H9 (cell line): ENCODE data around the gene NANOS3. TPM values are rescaled to one million over a fixed set of nuclear protein-coding genes. Genes with fewer than 3 reads are reported as not detected.

Experiments
- DNase-seq: peaks from one replicate; pipeline ENCODE4 v3.0.0-alpha.2; 2017
- H2AFZ ChIP-seq: one replicate; pipeline ENCODE4 v1.6.1; 2013; ENCODE audit warnings: mild to moderate bottlenecking, low read length, control low read depth, moderate library complexity
- H2AK5ac ChIP-seq: 2 replicates; pipeline ENCODE4 v1.6.1; 2013; ENCODE audit warnings: low read length, control low read depth, mixed read lengths; ENCODE audit not compliant: insufficient read length
- H2BK120ac ChIP-seq: one replicate; pipeline ENCODE4 v1.6.1; 2013; ENCODE audit warnings: low read depth, mild to moderate bottlenecking, low read length, control low read depth, inconsistent platforms; ENCODE audit not compliant: poor library complexity, severe bottlenecking
- H2BK12ac ChIP-seq: 2 replicates; pipeline ENCODE4 v1.6.1; 2013; ENCODE audit warnings: low read length, control low read depth, mixed read lengths, low read depth; ENCODE audit not compliant: insufficient read length
- H2BK15ac ChIP-seq: 2 replicates; pipeline ENCODE4 v1.6.1; 2013; ENCODE audit warnings: low read depth, low read length, control low read depth
- H2BK20ac ChIP-seq: one replicate; pipeline ENCODE4 v1.6.1; 2013; ENCODE audit warnings: low read depth, mild to moderate bottlenecking, low read length, control low read depth, inconsistent platforms; ENCODE audit not compliant: poor library complexity, severe bottlenecking
- H2BK5ac ChIP-seq: 2 replicates; pipeline ENCODE4 v1.6.1; 2013; ENCODE audit warnings: low read length, control low read depth, mixed read lengths; ENCODE audit not compliant: insufficient read length
- H3K14ac ChIP-seq: 2 replicates; pipeline ENCODE4 v1.6.1; 2013; ENCODE audit warnings: low read length, control low read depth; ENCODE audit not compliant: insufficient read depth
- H3K18ac ChIP-seq: 2 replicates; pipeline ENCODE4 v1.6.1; 2013; ENCODE audit warnings: low read depth, mild to moderate bottlenecking, mixed read lengths, low read length, control low read depth; ENCODE audit not compliant: insufficient read length
- H3K23ac ChIP-seq: 2 replicates; pipeline ENCODE4 v1.6.1; 2013; ENCODE audit warnings: low read length, control low read depth, mixed read lengths, low read depth; ENCODE audit not compliant: insufficient read length
- H3K23me2 ChIP-seq: 2 replicates; pipeline ENCODE4 v1.6.1; 2013; ENCODE audit warnings: low read depth, mild to moderate bottlenecking, mixed read lengths, low read length, control low read depth; ENCODE audit not compliant: insufficient read length, poor library complexity, severe bottlenecking
- H3K27ac ChIP-seq: 2 replicates; pipeline ENCODE4 v1.5.1; 2013; ENCODE audit warnings: low read length, control low read depth, mixed read lengths, low read depth; ENCODE audit not compliant: insufficient read length
- H3K27me3 ChIP-seq: 2 replicates; pipeline ENCODE4 v1.6.1; 2013; ENCODE audit warnings: low read length, control low read depth, inconsistent platforms; ENCODE audit not compliant: insufficient read depth
- H3K4ac ChIP-seq: 2 replicates; pipeline ENCODE4 v1.6.1; 2013; ENCODE audit warnings: low read depth, mild to moderate bottlenecking, control low read depth, inconsistent platforms, low read length, moderate library complexity
- H3K4me1 ChIP-seq: 2 replicates; pipeline ENCODE4 v1.6.1; 2013; ENCODE audit warnings: low read length, control low read depth, inconsistent platforms; ENCODE audit not compliant: insufficient read depth
- H3K4me2 ChIP-seq: 2 replicates; pipeline ENCODE4 v1.6.1; 2013; ENCODE audit warnings: low read length, control low read depth, mixed read lengths; ENCODE audit not compliant: insufficient read length, insufficient read depth
- H3K56ac ChIP-seq: 2 replicates; pipeline ENCODE4 v1.6.1; 2013; ENCODE audit warnings: low read depth, mild to moderate bottlenecking, mixed read lengths, low read length, control low read depth; ENCODE audit not compliant: insufficient read length
- H3K79me1 ChIP-seq: 2 replicates; pipeline ENCODE4 v1.6.1; 2013; ENCODE audit warnings: low read depth, mild to moderate bottlenecking, moderate library complexity, low read length, control low read depth, inconsistent platforms; ENCODE audit not compliant: insufficient read depth, poor library complexity, severe bottlenecking
- H3K79me2 ChIP-seq: 2 replicates; pipeline ENCODE4 v1.6.1; 2013; ENCODE audit warnings: low read length, control low read depth, inconsistent platforms; ENCODE audit not compliant: insufficient read depth
- H3K9ac ChIP-seq: 2 replicates; pipeline ENCODE4 v1.6.1; 2013; ENCODE audit warnings: low read length, control low read depth, mixed read lengths; ENCODE audit not compliant: insufficient read length; ENCODE audit errors: extremely low read depth
- H3K9me3 ChIP-seq: one replicate; pipeline ENCODE4 v1.6.1; 2013; ENCODE audit warnings: low read depth, low read length, inconsistent platforms; ENCODE audit not compliant: control insufficient read depth
- H3T11ph ChIP-seq: one replicate; pipeline ENCODE4 v1.6.1; 2013; ENCODE audit warnings: mild to moderate bottlenecking, low read length, control low read depth, inconsistent platforms
- H4K20me1 ChIP-seq: one replicate; pipeline ENCODE4 v1.6.1; 2013; ENCODE audit not compliant: control insufficient read depth, insufficient read length, insufficient read depth
- H4K5ac ChIP-seq: 2 replicates; pipeline ENCODE4 v1.6.1; 2013; ENCODE audit warnings: low read depth, mild to moderate bottlenecking, mixed read lengths, low read length, control low read depth; ENCODE audit not compliant: insufficient read length
- H4K8ac ChIP-seq: replicated peaks from 2 replicates; pipeline ENCODE4 v1.6.1; 2013; ENCODE audit warnings: low read length, control low read depth, mixed read lengths, low read depth; ENCODE audit not compliant: insufficient read length
- H4K91ac ChIP-seq: 2 replicates; pipeline ENCODE4 v1.6.1; 2013; ENCODE audit warnings: low read depth, mild to moderate bottlenecking, moderate library complexity, mixed read lengths, low read length, control low read depth; ENCODE audit not compliant: insufficient read length
- H3K27ac Mint-ChIP-seq, 3 experiments: 2 replicates in 2 of 3; 3 replicates in 1 of 3; pipeline ENCODE4 v1.8.0; 2020 to 2021; ENCODE audit warnings: mixed read lengths in 3 of 3, mild to moderate bottlenecking in 1 of 3, moderate library complexity in 1 of 3
- H3K27me3 Mint-ChIP-seq: 2 replicates; pipeline ENCODE4 v1.8.0; 2021; ENCODE audit warnings: low read depth, mild to moderate bottlenecking, moderate library complexity, mixed read lengths
- H3K36me3 Mint-ChIP-seq, 3 experiments: 2 replicates in 2 of 3; 3 replicates in 1 of 3; pipeline ENCODE4 v1.8.0; 2020 to 2021; ENCODE audit warnings: low read depth in 3 of 3, mixed read lengths in 3 of 3; ENCODE audit not compliant: insufficient read depth in 1 of 3
- H3K4me1 Mint-ChIP-seq, 2 experiments: 2 replicates each; pipeline ENCODE4 v1.8.0; 2020; ENCODE audit warnings: mixed read lengths in 2 of 2
- H3K4me3 Mint-ChIP-seq, 2 experiments: 2 replicates in 1 of 2; 3 replicates in 1 of 2; pipeline ENCODE4 v1.8.0; 2020 to 2021; ENCODE audit warnings: mild to moderate bottlenecking in 2 of 2, mixed read lengths in 2 of 2, moderate library complexity in 1 of 2
- H3K9me3 Mint-ChIP-seq, 2 experiments: 2 replicates in 1 of 2; 3 replicates in 1 of 2; pipeline ENCODE4 v1.8.0; 2020; ENCODE audit warnings: mild to moderate bottlenecking in 2 of 2, mixed read lengths in 2 of 2, moderate library complexity in 1 of 2
- CTCF ChIP-seq: fragments of 200-600 bp; sonication (generic); conservative IDR thresholded peaks from 3 replicates; pipeline ENCODE4 v1.8.0; 2021; ENCODE audit warnings: antibody characterized with exemption, mild to moderate bottlenecking
- WGBS: extraction: QIAGEN DNeasy Blood & Tissue Kit; methylation state at CpG from one replicate; pipeline ENCODE4 v1.1.7; 2013; ENCODE audit warnings: missing lambda C conversion rate, low lambda C conversion rate, mixed read lengths; ENCODE audit not compliant: insufficient read length; ENCODE audit errors: extremely low coverage; 5-methylcytosine and 5-hydroxymethylcytosine counted together
- total RNA-seq: library from RNA; stranded (reverse); gene quantifications from 2 replicates; pipeline ENCODE4 v1.2.1, GENCODE V29; 2021

The NANOS3 gene
- total RNA-seq, 1 experiment from 2014 or later, result not detected

GRCh38 chr19:13887517-13887916 is 10.6 kb downstream of the NANOS3 start:
- Mint-ChIP-seq H3K9me3 (no peaks in the 10 kb centered on the region; a peak in 1 of 5 replicates), H3K27me3 (peaks cover 2% of the 10 kb centered on the region; the same call in 1 of the 2 replicates), H3K4me3 (no peak overlapping the region), H3K4me1 (peaks cover 0 to 7% of the 10 kb centered on the region in 2 experiments; a peak in 3 of 4 replicates), H3K27ac (no peak overlapping the region), H3K36me3 (no peaks in the 10 kb centered on the region)
- no peak overlapping the region for H2BK20ac ChIP-seq
- no peak overlapping the region for H2BK120ac ChIP-seq
- no peak overlapping the region for H3K56ac ChIP-seq
- WGBS, result no CpG with 5 or more reads among the region's 5 CpGs
- no peaks in the 10 kb centered on the region for H3K23me2 ChIP-seq
- no peak overlapping the region for H3K4me2 ChIP-seq
- no peak overlapping the region for H4K91ac ChIP-seq
- H3K27ac ChIP-seq, result no peak overlapping the region
- H2AK5ac ChIP-seq, result no peak overlapping the region
- H2BK15ac ChIP-seq, result no peak overlapping the region
- no peak overlapping the region for H2BK12ac ChIP-seq
- H3K9me3 ChIP-seq, result no peaks in the 10 kb centered on the region
- no peak overlapping the region for H3K14ac ChIP-seq
- H3T11ph ChIP-seq, result no peak overlapping the region
- H4K20me1 ChIP-seq, result no peaks in the 10 kb centered on the region
- no peak overlapping the region for H2BK5ac ChIP-seq
- no peak for TF ChIP-seq CTCF
- no peaks in the 10 kb centered on the region for H3K4me1 ChIP-seq
- no peak overlapping the region for H3K9ac ChIP-seq
- no peak overlapping the region for H3K18ac ChIP-seq
- H3K79me2 ChIP-seq, result no peaks in the 10 kb centered on the region
- H3K23ac ChIP-seq, result no peak overlapping the region
- H4K5ac ChIP-seq, result no peak overlapping the region
- no peaks in the 10 kb centered on the region for H3K79me1 ChIP-seq
- no peak overlapping the region for H4K8ac ChIP-seq
- no peak for DNase-seq
- H3K4ac ChIP-seq, result no peak overlapping the region
- no peaks in the 10 kb centered on the region for H3K27me3 ChIP-seq
- no peak overlapping the region for H2AFZ ChIP-seq
